HG03342 (cell line): ENCODE measurements around the gene EBNA1BP2.
"Not testable (repeated sequence)": the region's sequence is repeated elsewhere in the genome, so short reads cannot be mapped to it uniquely, and the experiment has no call there.

Experiments used
- ATAC-seq: cut with Tn5 transposase; IDR thresholded peaks from one replicate; pipeline ENCODE4 v1.9.1; 2021; ENCODE audit warnings: mild to moderate bottlenecking, moderate library complexity; ENCODE audit not compliant: unreplicated experiment

EBNA1BP2 gene

GRCh38 chr1:43171876-43172526 lies at the start of gene EBNA1BP2, which contains the start of gene CFAP57:
Gene EBNA1BP2, minus strand, starts transcription at chr1:43172290. Its CDS starts 172 bp downstream, at chr1:43172118.
Gene CFAP57, plus strand, starts transcription at chr1:43172330. Its CDS starts 424 bp downstream, at chr1:43172754.
- ATAC-seq = peak; percentile 96

GRCh38 chr1:43221797-43222196 lies 49.7 kb upstream of the EBNA1BP2 start:
- ATAC-seq = no peak

GRCh38 chr1:43220905-43221778 lies 49.1 kb upstream of the EBNA1BP2 start:
- peak; percentile 64 for ATAC-seq

- ATAC-seq = no peak
Observed at GRCh38 chr1:43217747-43218146, 45.7 kb upstream of the EBNA1BP2 start.

- no peak for ATAC-seq
Observed at GRCh38 chr1:43214501-43215444, 42.7 kb upstream of the EBNA1BP2 start.

GRCh38 chr1:43208277-43208676 lies 36.2 kb upstream of the EBNA1BP2 start:
- not testable (repeated sequence) for ATAC-seq

GRCh38 chr1:43207229-43207853 lies 35.3 kb upstream of the EBNA1BP2 start:
- ATAC-seq = no peak

GRCh38 chr1:43206600-43207228 lies 34.6 kb upstream of the EBNA1BP2 start:
- no peak for ATAC-seq

- no peak for ATAC-seq
Observed at GRCh38 chr1:43205671-43206070, 33.6 kb upstream of the EBNA1BP2 start.

- ATAC-seq = no peak
Observed at GRCh38 chr1:43204394-43204793, 32.3 kb upstream of the EBNA1BP2 start.

- ATAC-seq = no peak
Observed at GRCh38 chr1:43203859-43204258, 31.8 kb upstream of the EBNA1BP2 start.

- peak; percentile 73 for ATAC-seq
Observed at GRCh38 chr1:43199093-43199726, 27.1 kb upstream of the EBNA1BP2 start.

GRCh38 chr1:43197343-43198127 lies 25.4 kb upstream of the EBNA1BP2 start:
- no peak for ATAC-seq

- ATAC-seq = no peak
Observed at GRCh38 chr1:43194509-43194908, 22.4 kb upstream of the EBNA1BP2 start.

- ATAC-seq = no peak
Observed at GRCh38 chr1:43188106-43188505, 16.0 kb upstream of the EBNA1BP2 start.

- no peak for ATAC-seq
Observed at GRCh38 chr1:43184995-43185394, 12.9 kb upstream of the EBNA1BP2 start.

GRCh38 chr1:43184388-43184787 lies 12.3 kb upstream of the EBNA1BP2 start:
- no peak for ATAC-seq

- no peak for ATAC-seq
Observed at GRCh38 chr1:43177691-43178090, 5.6 kb upstream of the EBNA1BP2 start.

GRCh38 chr1:43174873-43175272 lies 2.8 kb upstream of the EBNA1BP2 start:
- ATAC-seq = no peak
